Fibroblast of villous mesenchyme (primary cell): ENCODE measurements around the gene PRSS8. TPM values are rescaled to one million over a fixed set of nuclear protein-coding genes. Genes with fewer than 3 reads are reported as not detected.

Source experiments
- DNase-seq: peaks from one replicate; pipeline ENCODE4 v3.0.0-alpha.2; 2010; ENCODE audit warnings: low read depth
- H3K4me3 ChIP-seq: 2 replicates; pipeline ENCODE4 v1.5.1; 2011; ENCODE audit warnings: low read depth, mild to moderate bottlenecking, low read length
- total RNA-seq: library from RNA; depleted of rRNA; stranded (reverse); fragments of >200 nt; gene quantifications from 2 replicates; pipeline ENCODE4 v1.2.3, GENCODE V29; 2012
- TF ChIP-seq, protein P1 (sequence below): IDR thresholded peaks from 2 replicates; pipeline ENCODE4 v1.5.1; 2012; ENCODE audit warnings: low read depth, mild to moderate bottlenecking, low read length; ENCODE audit not compliant: insufficient read depth

The PRSS8 gene
- total RNA-seq, 1 donor: not detected

GRCh38 chr16:31112711-31113110 is 22.8 kb downstream of the PRSS8 start:
- DNase-seq: no peak
- TF ChIP-seq, protein P1, sequence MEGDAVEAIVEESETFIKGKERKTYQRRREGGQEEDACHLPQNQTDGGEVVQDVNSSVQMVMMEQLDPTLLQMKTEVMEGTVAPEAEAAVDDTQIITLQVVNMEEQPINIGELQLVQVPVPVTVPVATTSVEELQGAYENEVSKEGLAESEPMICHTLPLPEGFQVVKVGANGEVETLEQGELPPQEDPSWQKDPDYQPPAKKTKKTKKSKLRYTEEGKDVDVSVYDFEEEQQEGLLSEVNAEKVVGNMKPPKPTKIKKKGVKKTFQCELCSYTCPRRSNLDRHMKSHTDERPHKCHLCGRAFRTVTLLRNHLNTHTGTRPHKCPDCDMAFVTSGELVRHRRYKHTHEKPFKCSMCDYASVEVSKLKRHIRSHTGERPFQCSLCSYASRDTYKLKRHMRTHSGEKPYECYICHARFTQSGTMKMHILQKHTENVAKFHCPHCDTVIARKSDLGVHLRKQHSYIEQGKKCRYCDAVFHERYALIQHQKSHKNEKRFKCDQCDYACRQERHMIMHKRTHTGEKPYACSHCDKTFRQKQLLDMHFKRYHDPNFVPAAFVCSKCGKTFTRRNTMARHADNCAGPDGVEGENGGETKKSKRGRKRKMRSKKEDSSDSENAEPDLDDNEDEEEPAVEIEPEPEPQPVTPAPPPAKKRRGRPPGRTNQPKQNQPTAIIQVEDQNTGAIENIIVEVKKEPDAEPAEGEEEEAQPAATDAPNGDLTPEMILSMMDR: no peak
- H3K4me3 ChIP-seq: no peak overlapping the region

GRCh38 chr16:31111881-31112466 is 23.6 kb downstream of the PRSS8 start:
- TF ChIP-seq, protein P1: no peak

GRCh38 chr16:31110106-31111034 is 25.2 kb downstream of the PRSS8 start:
- TF ChIP-seq, protein P1: no peak
- no peak for DNase-seq
- no peak overlapping the region for H3K4me3 ChIP-seq

More at GRCh38 chr16:31111881-31112466, 23.6 kb downstream of the PRSS8 start:
- H3K4me3 ChIP-seq: no peak overlapping the region
- no peak for DNase-seq

DNA sequence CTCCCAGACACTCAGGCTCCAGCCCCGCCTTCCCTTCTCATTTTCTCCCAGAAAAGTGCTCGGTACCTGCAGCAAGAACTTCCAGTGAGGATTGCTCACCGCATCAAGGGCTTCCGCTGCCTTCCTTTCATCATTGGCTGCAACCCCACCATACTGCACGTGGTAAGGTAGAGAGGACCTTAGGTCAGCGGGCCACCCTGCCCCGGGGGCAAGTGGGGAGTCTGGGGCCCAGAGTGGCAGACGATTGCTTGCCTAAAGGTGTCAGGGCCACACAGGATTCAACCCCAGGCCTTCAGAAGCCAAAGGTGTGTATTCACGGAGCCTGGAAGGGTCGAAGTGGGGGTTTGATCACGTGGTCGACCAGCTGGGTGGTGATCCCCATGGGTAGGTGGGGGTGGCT is 25.9 kb downstream of the PRSS8 start:
- TF ChIP-seq, protein P1: no peak
- peak overlapping the region; percentile 90 for H3K4me3 ChIP-seq
- no peak for DNase-seq

DNA sequence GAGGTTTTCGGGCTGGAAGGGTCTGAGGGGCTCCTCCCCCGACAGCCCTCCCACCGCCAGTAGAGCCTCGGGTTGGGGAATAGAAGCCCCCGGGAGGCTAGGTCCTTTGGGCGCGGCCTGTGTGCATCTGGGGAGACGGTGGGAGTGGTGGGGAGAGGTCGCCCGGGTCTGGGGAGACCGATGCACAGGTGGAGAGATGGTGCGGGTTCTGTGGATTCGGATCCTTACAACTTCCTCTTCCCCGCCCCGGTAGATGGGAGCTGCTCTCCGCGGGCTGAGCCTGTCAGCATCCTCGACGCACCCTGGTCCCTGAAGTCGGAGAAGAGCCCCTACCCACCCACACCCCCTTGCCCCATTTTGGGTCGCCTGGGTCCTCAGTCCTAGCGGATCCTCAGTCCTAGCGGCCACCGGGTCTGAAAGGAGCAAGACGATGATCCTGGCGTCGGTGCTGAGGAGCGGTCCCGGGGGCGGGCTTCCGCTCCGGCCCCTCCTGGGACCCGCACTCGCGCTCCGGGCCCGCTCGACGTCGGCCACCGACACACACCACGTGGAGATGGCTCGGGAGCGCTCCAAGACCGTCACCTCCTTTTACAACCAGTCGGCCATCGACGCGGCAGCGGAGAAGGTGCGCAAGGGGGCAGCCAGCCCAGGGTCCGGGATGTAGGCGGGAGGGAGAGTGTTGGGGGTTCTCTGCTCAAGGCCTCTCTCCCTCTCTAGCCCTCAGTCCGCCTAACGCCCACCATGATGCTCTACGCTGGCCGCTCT is 26.6 kb downstream of the PRSS8 start:
- TF ChIP-seq, protein P1: no peak
- DNase-seq: no peak
- peak overlapping the region; percentile 90 for H3K4me3 ChIP-seq

GRCh38 chr16:31108035-31108793 is 27.3 kb downstream of the PRSS8 start, which contains the start of gene BCKDK:
Gene BCKDK (plus strand): TSS chr16:31108386. CDS start chr16:31109224, 838 bp downstream.
- TF ChIP-seq, protein P1: no peak
- H3K4me3 ChIP-seq: peak within 1 kb of the TSS; percentile 90
- peak; percentile 60 for DNase-seq
